GM12878 (cell line): ENCODE data around the gene NDUFA13. TPM values are rescaled to one million over a fixed set of nuclear protein-coding genes. Genes with fewer than 3 reads are reported as not detected.

Experiments used
- BCL11A ChIP-seq: IDR thresholded peaks from 2 replicates; pipeline ENCODE4 v1.6.1; 2011; ENCODE audit warnings: low read depth, low read length
- BMI1 ChIP-seq: fragments of 450-650 bp; IDR thresholded peaks from 2 replicates; pipeline ENCODE4 v1.6.1; 2016; ENCODE audit warnings: mild to moderate bottlenecking, moderate library complexity, borderline replicate concordance
- ETV6 ChIP-seq, 2 experiments: fragments of 450-650 bp in 1 of 2; IDR thresholded peaks in 1 of 2; conservative IDR thresholded peaks in 1 of 2; 2 replicates each; pipeline ENCODE4 v1.6.1; 2014; ENCODE audit warnings: antibody characterized with exemption in 1 of 2, borderline replicate concordance in 1 of 2, low read depth in 1 of 2, mild to moderate bottlenecking in 1 of 2, moderate library complexity in 1 of 2
- HDAC2 ChIP-seq: fragments of 200-600 bp; sonication (generic); IDR thresholded peaks from 2 replicates; pipeline ENCODE4 v1.6.1; 2017
- MTA3 ChIP-seq: IDR thresholded peaks from 2 replicates; pipeline ENCODE4 v1.6.1; 2012; ENCODE audit warnings: low read length, inconsistent platforms, borderline replicate concordance
- POLR2AphosphoS2 ChIP-seq: IDR thresholded peaks from 2 replicates; pipeline ENCODE4 v1.6.1; 2011; ENCODE audit warnings: low read depth, mild to moderate bottlenecking, low read length, improper control_type of control experiment, moderate library complexity
- TAF1 ChIP-seq: IDR thresholded peaks from 2 replicates; pipeline ENCODE4 v1.6.1; 2011; ENCODE audit warnings: mild to moderate bottlenecking, low read depth, low read length, borderline replicate concordance
- ZNF217 ChIP-seq: fragments of 450-650 bp; IDR thresholded peaks from 2 replicates; pipeline ENCODE4 v1.6.1; 2017; ENCODE audit warnings: antibody characterized with exemption, mild to moderate bottlenecking
- ZNF274 ChIP-seq: IDR thresholded peaks from one replicate; pipeline ENCODE4 v1.8.0; 2011; ENCODE audit not compliant: insufficient read length, insufficient read depth
- polyA plus RNA-seq, 11 experiments: library from polyadenylated mRNA; depleted of rRNA in 4 of 11; unstranded in 6 of 11; stranded (reverse) in 5 of 11; fragments of >200 nt; fragmentation: Nextera tagmentation in 4 of 11; fragmentation: Illumina TruSeq in 1 of 11; extraction: Ambion mirVana in 4 of 11; extraction: Trizol in 1 of 11; gene quantifications; 1 replicate in 1 of 11; 2 replicates in 10 of 11; pipeline versions ENCODE4 v1.2.1 to v1.2.3, GENCODE V29; 2011 to 2016; ENCODE audit warnings: inconsistent platforms in 2 of 11, missing spikeins in 2 of 11, low read depth in 1 of 11
- total RNA-seq, 4 experiments: library from RNA; depleted of rRNA in 3 of 4; stranded (reverse); fragments of >200 nt in 3 of 4; fragmentation: Illumina TruSeq in 1 of 4; extraction: Trizol in 1 of 4; gene quantifications; 2 replicates each; pipeline versions ENCODE4 v1.2.1 to v1.2.3, GENCODE V29; 2013 to 2021
- TF ChIP-seq, protein P1 (sequence below): IDR thresholded peaks from 2 replicates; pipeline ENCODE4 v1.6.1; 2011; ENCODE audit warnings: borderline replicate concordance, low read depth, mild to moderate bottlenecking, moderate library complexity, low read length; ENCODE audit not compliant: insufficient read depth, poor library complexity, severe bottlenecking
- TF ChIP-seq, protein P2 (sequence below): fragments of 450-650 bp; IDR thresholded peaks from 2 replicates; pipeline ENCODE4 v1.6.1; 2016; ENCODE audit warnings: mild to moderate bottlenecking, moderate library complexity, borderline replicate concordance
- TF ChIP-seq, protein P3 (sequence below): IDR thresholded peaks from 2 replicates; pipeline ENCODE4 v1.6.1; 2012; ENCODE audit warnings: low read depth, low read length, improper control_type of control experiment

NDUFA13 gene
- total and polyA plus RNA-seq, 10 of the 15 experiments (the other 5 are each of a cell fraction or from before 2014, with no cell fraction given): 224 to 586 (median 456) TPM

DNA sequence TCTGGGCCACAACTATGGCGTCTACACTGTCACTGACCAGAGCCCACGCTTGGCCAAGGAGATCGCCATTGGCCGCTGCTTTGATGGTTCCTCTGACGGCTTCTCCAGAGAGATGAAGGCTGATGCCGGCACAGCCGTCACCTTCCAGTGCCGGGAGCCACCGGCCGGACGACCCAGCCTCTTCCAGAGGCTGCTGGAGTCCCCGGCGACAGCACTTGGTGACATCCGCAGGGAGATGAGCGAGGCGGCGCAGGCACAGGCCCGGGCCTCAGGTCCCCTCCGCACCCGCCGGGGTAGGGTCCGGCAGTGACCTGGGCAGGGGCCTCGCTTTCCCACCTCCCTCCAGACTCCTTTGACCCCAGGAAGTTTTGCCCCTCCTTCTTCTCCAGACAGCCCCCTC is 29.7 kb downstream of the NDUFA13 start (continued):
- TF ChIP-seq, protein P1, sequence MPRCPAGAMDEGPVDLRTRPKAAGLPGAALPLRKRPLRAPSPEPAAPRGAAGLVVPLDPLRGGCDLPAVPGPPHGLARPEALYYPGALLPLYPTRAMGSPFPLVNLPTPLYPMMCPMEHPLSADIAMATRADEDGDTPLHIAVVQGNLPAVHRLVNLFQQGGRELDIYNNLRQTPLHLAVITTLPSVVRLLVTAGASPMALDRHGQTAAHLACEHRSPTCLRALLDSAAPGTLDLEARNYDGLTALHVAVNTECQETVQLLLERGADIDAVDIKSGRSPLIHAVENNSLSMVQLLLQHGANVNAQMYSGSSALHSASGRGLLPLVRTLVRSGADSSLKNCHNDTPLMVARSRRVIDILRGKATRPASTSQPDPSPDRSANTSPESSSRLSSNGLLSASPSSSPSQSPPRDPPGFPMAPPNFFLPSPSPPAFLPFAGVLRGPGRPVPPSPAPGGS: no peak
- TF ChIP-seq ZNF217 (no peak), ETV6 (conservative IDR thresholded peaks at IDR 0.05 in 1 of 2, IDR thresholded peaks at IDR 0.05 in 1 of 2; ENCODE audit: borderline replicate concordance in 1 of 2, low read depth in 1 of 2) (no peak), BMI1 (no peak), HDAC2 (no peak), MTA3 (no peak), POLR2AphosphoS2 (no peak), TAF1 (no peak), BCL11A (no peak), ZNF274 (no peak)
- TF ChIP-seq, protein P2, sequence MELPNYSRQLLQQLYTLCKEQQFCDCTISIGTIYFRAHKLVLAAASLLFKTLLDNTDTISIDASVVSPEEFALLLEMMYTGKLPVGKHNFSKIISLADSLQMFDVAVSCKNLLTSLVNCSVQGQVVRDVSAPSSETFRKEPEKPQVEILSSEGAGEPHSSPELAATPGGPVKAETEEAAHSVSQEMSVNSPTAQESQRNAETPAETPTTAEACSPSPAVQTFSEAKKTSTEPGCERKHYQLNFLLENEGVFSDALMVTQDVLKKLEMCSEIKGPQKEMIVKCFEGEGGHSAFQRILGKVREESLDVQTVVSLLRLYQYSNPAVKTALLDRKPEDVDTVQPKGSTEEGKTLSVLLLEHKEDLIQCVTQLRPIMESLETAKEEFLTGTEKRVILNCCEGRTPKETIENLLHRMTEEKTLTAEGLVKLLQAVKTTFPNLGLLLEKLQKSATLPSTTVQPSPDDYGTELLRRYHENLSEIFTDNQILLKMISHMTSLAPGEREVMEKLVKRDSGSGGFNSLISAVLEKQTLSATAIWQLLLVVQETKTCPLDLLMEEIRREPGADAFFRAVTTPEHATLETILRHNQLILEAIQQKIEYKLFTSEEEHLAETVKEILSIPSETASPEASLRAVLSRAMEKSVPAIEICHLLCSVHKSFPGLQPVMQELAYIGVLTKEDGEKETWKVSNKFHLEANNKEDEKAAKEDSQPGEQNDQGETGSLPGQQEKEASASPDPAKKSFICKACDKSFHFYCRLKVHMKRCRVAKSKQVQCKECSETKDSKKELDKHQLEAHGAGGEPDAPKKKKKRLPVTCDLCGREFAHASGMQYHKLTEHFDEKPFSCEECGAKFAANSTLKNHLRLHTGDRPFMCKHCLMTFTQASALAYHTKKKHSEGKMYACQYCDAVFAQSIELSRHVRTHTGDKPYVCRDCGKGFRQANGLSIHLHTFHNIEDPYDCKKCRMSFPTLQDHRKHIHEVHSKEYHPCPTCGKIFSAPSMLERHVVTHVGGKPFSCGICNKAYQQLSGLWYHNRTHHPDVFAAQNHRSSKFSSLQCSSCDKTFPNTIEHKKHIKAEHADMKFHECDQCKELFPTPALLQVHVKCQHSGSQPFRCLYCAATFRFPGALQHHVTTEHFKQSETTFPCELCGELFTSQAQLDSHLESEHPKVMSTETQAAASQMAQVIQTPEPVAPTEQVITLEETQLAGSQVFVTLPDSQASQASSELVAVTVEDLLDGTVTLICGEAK: no peak
- TF ChIP-seq, protein P3, sequence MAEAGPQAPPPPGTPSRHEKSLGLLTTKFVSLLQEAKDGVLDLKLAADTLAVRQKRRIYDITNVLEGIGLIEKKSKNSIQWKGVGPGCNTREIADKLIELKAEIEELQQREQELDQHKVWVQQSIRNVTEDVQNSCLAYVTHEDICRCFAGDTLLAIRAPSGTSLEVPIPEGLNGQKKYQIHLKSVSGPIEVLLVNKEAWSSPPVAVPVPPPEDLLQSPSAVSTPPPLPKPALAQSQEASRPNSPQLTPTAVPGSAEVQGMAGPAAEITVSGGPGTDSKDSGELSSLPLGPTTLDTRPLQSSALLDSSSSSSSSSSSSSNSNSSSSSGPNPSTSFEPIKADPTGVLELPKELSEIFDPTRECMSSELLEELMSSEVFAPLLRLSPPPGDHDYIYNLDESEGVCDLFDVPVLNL: no peak
- TF ChIP-seq, all 136 proteins: peak for 0
